Psoas muscle (tissue), 8 donors: ENCODE data around the gene COA7. TPM values are rescaled to one million over a fixed set of nuclear protein-coding genes. Genes with fewer than 3 reads are reported as not detected.
A peak's percentile ranks its signal among the peaks of the same experiment; 100 is the strongest.

Experiments
- ATAC-seq, 4 donors: fragments of 200-7000 bp; cut with Tn5 transposase; one replicate each; pipeline ENCODE4 v1.9.1; 2020; ENCODE audit warnings: moderate library complexity in 3 of 4, mild to moderate bottlenecking in 2 of 4
- DNase-seq, 2 donors: peaks; one replicate each; pipeline ENCODE4 v3.0.0-alpha.2; 2020
- H3K27ac ChIP-seq: fragments of 200-600 bp; one replicate; pipeline ENCODE4 v1.8.0; 2022
- H3K27me3 ChIP-seq, 3 donors: fragments of 200-600 bp in 1 of 3; one replicate each; pipeline versions ENCODE4 v1.6.1 to v1.8.0; 2013 to 2022; ENCODE audit warnings: low read length in 2 of 3, mild to moderate bottlenecking in 2 of 3, moderate library complexity in 1 of 3; ENCODE audit not compliant: insufficient read depth in 3 of 3
- H3K36me3 ChIP-seq, 2 donors: fragments of 200-600 bp in 1 of 2; one replicate each; pipeline versions ENCODE4 v1.6.1 to v1.8.0; 2013 to 2022; ENCODE audit warnings: low read depth in 1 of 2, mild to moderate bottlenecking in 1 of 2, moderate library complexity in 1 of 2; ENCODE audit not compliant: insufficient read depth in 1 of 2
- H3K4me1 ChIP-seq: fragments of 200-600 bp; one replicate; pipeline ENCODE4 v1.8.0; 2022
- H3K4me3 ChIP-seq: fragments of 200-600 bp; one replicate; pipeline ENCODE4 v1.8.0; 2022; ENCODE audit warnings: mild to moderate bottlenecking
- H3K9me3 ChIP-seq: fragments of 200-600 bp; one replicate; pipeline ENCODE4 v1.8.0; 2022
- CTCF ChIP-seq: fragments of 200-600 bp; IDR thresholded peaks from one replicate; pipeline ENCODE4 v1.8.0; 2022; ENCODE audit warnings: antibody characterized with exemption
- WGBS, 3 donors: extraction: QIAGEN DNeasy Blood & Tissue Kit; methylation state at CpG; one replicate each; pipeline versions ENCODE4 v1.1.6 to v1.1.7; 2013; 5-methylcytosine and 5-hydroxymethylcytosine counted together
- intact Hi-C, 2 donors: fragments of 100-400 bp; cut with DNase I; formaldehyde crosslinking; loops; one replicate each; pipeline versions ENCODE4 v1.11.0 to v1.14.2; 2022
- polyA plus RNA-seq, 3 donors: library from polyadenylated mRNA; stranded (reverse); fragments of 200-250 nt; gene quantifications; one replicate each; pipeline ENCODE4 v1.2.3, GENCODE V29; 2013
- total RNA-seq, 4 donors: library from RNA; stranded (reverse); fragmentation: NEBNext Ultra II Directional in 2 of 4; extraction: Animal tissue kit (Norgen Biotek cat#: 25700) in 2 of 4; gene quantifications; one replicate each; pipeline versions ENCODE4 v1.2.1 to v1.2.4, GENCODE V29; 2021 to 2023
- donor health status: healthy with polysubstance abuse.
- donor health status: DM: no; HTN: no; CAD: no; lungs with moderate emphysema.
- donor health status: Bipolar disorder and iron deficiency.
- donor health status: healthy.
- donor health status: DM: yes; HTN: yes; CAD: no.
- donor health status: DM: no; HTN: no; CAD: no.
- donor health status: DM: no; HTN: no; CAD: no.
- donor health status: DM: yes; HTN: yes; CAD: no.

Gene COA7
- total and polyA plus RNA-seq, 7 donors: 25.2 to 48.8 (median 30.5) TPM

GRCh38 chr1:52654063-52654462, 44.1 kb downstream of the COA7 start:
- no peak overlapping the region for H3K27ac ChIP-seq
- peaks cover 4% of the 10 kb centered on the region for H3K4me1 ChIP-seq
- H3K9me3 ChIP-seq: no peaks in the 10 kb centered on the region
- DNase-seq (no peak), ATAC-seq (no peak)
- no peak overlapping the region for H3K4me3 ChIP-seq
- no peak for TF ChIP-seq CTCF
- H3K27me3 ChIP-seq: no peaks in the 10 kb centered on the region
- no peaks in the 10 kb centered on the region for H3K36me3 ChIP-seq
- intact Hi-C loops: no loop called here

- DNase-seq (no peak), ATAC-seq (no peak)
- H3K4me1 ChIP-seq: peaks cover 4% of the 10 kb centered on the region
- no peaks in the 10 kb centered on the region for H3K27me3 ChIP-seq
- H3K27ac ChIP-seq: no peak overlapping the region
- intact Hi-C loops: no loop called here
- no peaks in the 10 kb centered on the region for H3K9me3 ChIP-seq
- no peaks in the 10 kb centered on the region for H3K36me3 ChIP-seq
- TF ChIP-seq CTCF: no peak
- 91 to 93% (median 93%) methylated on average over 5 of the region's 5 CpGs for WGBS, 3 donors
- no peak overlapping the region for H3K4me3 ChIP-seq
These were observed 44.8 kb downstream of the COA7 start for GRCh38 chr1:52653207-52653849.

GRCh38 chr1:52651904-52652303, 46.2 kb downstream of the COA7 start:
- intact Hi-C loops: no loop called here
- DNase-seq (peak in 1 of 2 donors; percentile 60), ATAC-seq (peak; percentile 65 to 92 (median 79))
- H3K9me3 ChIP-seq: no peaks in the 10 kb centered on the region
- H3K27ac ChIP-seq: no peak overlapping the region
- no peak overlapping the region for H3K4me3 ChIP-seq
- 21 to 44% (median 24%) methylated on average over 1 of the region's 1 CpG for WGBS, 3 donors
- H3K4me1 ChIP-seq: peaks cover 4% of the 10 kb centered on the region
- no peaks in the 10 kb centered on the region for H3K27me3 ChIP-seq
- no peaks in the 10 kb centered on the region for H3K36me3 ChIP-seq
- TF ChIP-seq CTCF: no peak

- H3K36me3 ChIP-seq: no peaks in the 10 kb centered on the region
- TF ChIP-seq CTCF: no peak
- no peaks in the 10 kb centered on the region for H3K9me3 ChIP-seq
- DNase-seq (no peak), ATAC-seq (no peak)
- WGBS, 3 donors: 68 to 77% (median 71%) methylated on average over 6 of the region's 6 CpGs
- H3K4me3 ChIP-seq: no peak overlapping the region
- H3K4me1 ChIP-seq: no peaks in the 10 kb centered on the region
- H3K27ac ChIP-seq: no peak overlapping the region
- no peaks in the 10 kb centered on the region for H3K27me3 ChIP-seq
- intact Hi-C loops: no loop called here
These were observed 52.9 kb downstream of the COA7 start for GRCh38 chr1:52645261-52645660.

- no peak overlapping the region for H3K4me3 ChIP-seq
- no peaks in the 10 kb centered on the region for H3K9me3 ChIP-seq
- 86 to 89% (median 87%) methylated on average over 4 of the region's 4 CpGs for WGBS, 3 donors
- no peaks in the 10 kb centered on the region for H3K36me3 ChIP-seq
- no peak for ATAC-seq
- DNase-seq: no peak
- peaks cover 8% of the 10 kb centered on the region for H3K4me1 ChIP-seq
- no peaks in the 10 kb centered on the region for H3K27me3 ChIP-seq
- no peak for TF ChIP-seq CTCF
- H3K27ac ChIP-seq: no peak overlapping the region
- intact Hi-C loops: no loop called here
These were observed 56.8 kb downstream of the COA7 start for GRCh38 chr1:52641307-52641706.
